GM10248 (cell line): ENCODE results near the gene ABR.

Experiments used
- CTCF ChIA-PET: fragments of 300-600 bp; sonication (Branson Sonifier 250); formaldehyde crosslinking; extraction: SDS; loops from one replicate; lab custom pipeline; 2021; ENCODE audit warnings: antibody characterized with exemption; lab: Yijun Ruan, JAX
- POLR2A ChIA-PET: fragments of 350-650 bp; sonication (Branson Sonifier 250); formaldehyde crosslinking; extraction: SDS; loops from one replicate; lab custom pipeline; 2020; ENCODE audit warnings: antibody characterized with exemption; lab: Yijun Ruan, JAX
- DNase-seq: peaks from one replicate; pipeline ENCODE4 v3.0.0; 2012; ENCODE audit errors: extremely low spot score
- CTCF ChIP-seq: IDR thresholded peaks from 2 replicates; pipeline ENCODE4 v1.5.1; 2012; ENCODE audit warnings: mild to moderate bottlenecking, low read depth; ENCODE audit errors: extremely low read depth, missing control alignments, control extremely low read depth

The ABR gene

GRCh38 chr17:1004769-1005295, 174.9 kb downstream of the ABR start:
- ChIA-PET CTCF (interaction anchor here (1.1 kb wide), 1 partner anchor 8 kb away, joined by 3 read pairs; the partner anchor contains the start of gene TIMM22), POLR2A (no interaction called here)
- no peak for DNase-seq
- no peak for TF ChIP-seq CTCF

GRCh38 chr17:1003972-1004768, 175.6 kb downstream of the ABR start:
- no peak for DNase-seq
- POLR2A ChIA-PET: no interaction called here

DNA sequence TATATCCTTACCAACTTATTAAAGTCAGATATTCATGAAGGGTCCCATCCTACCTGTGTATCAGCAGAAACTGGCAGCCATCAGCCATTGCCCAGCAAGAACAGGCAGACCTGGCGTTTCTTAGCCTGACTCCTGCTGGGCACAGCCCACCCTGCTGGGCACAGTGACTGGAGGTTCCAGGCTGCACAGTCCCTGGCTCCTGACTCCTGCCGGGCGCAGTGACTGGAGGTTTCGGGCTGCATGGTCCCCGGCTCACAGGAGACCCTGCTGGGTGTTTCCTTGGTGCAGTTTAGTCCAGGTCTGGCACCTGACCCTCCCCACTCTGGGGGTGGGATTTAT, 176.2 kb downstream of the ABR start:
- POLR2A ChIA-PET: no interaction called here
- DNase-seq: no peak
- TF ChIP-seq CTCF: no peak
- CTCF ChIA-PET: no interaction called here

More at GRCh38 chr17:1003972-1004768, 175.6 kb downstream of the ABR start:
- CTCF ChIA-PET: interaction anchor here (1.1 kb wide), 1 partner anchor 7 kb away, joined by 3 read pairs; the partner anchor contains the start of gene TIMM22
- TF ChIP-seq CTCF: no peak

GRCh38 chr17:1002771-1003555, 176.8 kb downstream of the ABR start:
- no peak for TF ChIP-seq CTCF
- no peak for DNase-seq
- CTCF ChIA-PET: interaction anchor here (0.9 to 1.3 kb wide), 2 partner anchors 8 to 123 kb away, joined by 3 read pairs; no protein-coding TSS in a partner anchor
- POLR2A ChIA-PET: no interaction called here

DNA sequence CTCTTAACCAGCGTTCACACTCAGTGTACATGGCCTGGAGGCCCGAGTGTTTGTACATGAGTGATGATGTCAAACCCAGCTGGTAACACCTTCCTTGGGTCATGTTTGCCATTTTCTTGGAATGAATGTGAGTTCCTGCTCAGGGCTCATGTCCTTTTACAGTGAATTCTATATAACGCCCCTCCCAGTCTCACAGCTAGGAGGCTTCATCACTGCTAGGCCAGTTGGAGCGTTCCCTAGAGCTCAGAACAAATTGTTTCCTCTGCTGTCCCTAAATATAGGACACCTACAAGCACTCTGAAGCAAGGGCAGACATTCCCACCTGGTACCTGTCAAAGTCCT, 177.4 kb downstream of the ABR start:
- DNase-seq: no peak
- TF ChIP-seq CTCF: no peak
- POLR2A ChIA-PET: no interaction called here
- CTCF ChIA-PET: interaction anchor here (0.9 to 1.3 kb wide), 2 partner anchors 9 to 123 kb away, joined by 3 read pairs; no protein-coding TSS in a partner anchor
